ENCODE results near the gene IL17RC. TPM values are rescaled to one million over a fixed set of nuclear protein-coding genes. Genes with fewer than 3 reads are reported as not detected.

The IL17RC gene
- total and polyA plus RNA-seq, 2 of the 8 experiments (the other 6 are each of a cell fraction or from before 2014, with no cell fraction given): 11.8 to 13.0 TPM

GRCh38 chr3:9980251-9980650, 63.4 kb downstream of the IL17RC start:
- Histone ChIP-seq H3K9ac (replicated peaks in 1 of 4; ENCODE audit: extremely low read depth in 1 of 4, low read depth in 3 of 4, low read length in 3 of 4) (no peak overlapping the region), H3K79me1 (ENCODE audit: low read depth, low read length) (peaks cover 2% of the 10 kb centered on the region; the same call in 1 of the 2 replicates), H3K4ac (replicated peaks; ENCODE audit: insufficient read length, low read depth, low read length) (no peak overlapping the region), H2BK120ac (replicated peaks; ENCODE audit: low read depth, low read length) (no peak overlapping the region), H3K18ac (ENCODE audit: extremely low read depth, low read length) (no peak overlapping the region), H4K20me1 (replicated peaks in 1 of 2; ENCODE audit: control insufficient read depth in 1 of 2, insufficient read depth in 2 of 2, low read length in 2 of 2) (peaks cover 0 to 5% of the 10 kb centered on the region in 2 experiments), H3K14ac (ENCODE audit: insufficient read length) (no peak overlapping the region), H3K27ac (ENCODE audit: low read depth, low read length) (no peak overlapping the region), H3K56ac (replicated peaks; ENCODE audit: insufficient read length, low read depth, low read length) (no peak overlapping the region), H4K5ac (ENCODE audit: insufficient read length, low read depth, low read length) (no peak overlapping the region), H2BK20ac (ENCODE audit: low read length) (no peak overlapping the region), H2AFZ (ENCODE audit: low read length) (no peak overlapping the region), H4K91ac (replicated peaks; ENCODE audit: insufficient read length, low read length) (no peak overlapping the region), H3K4me2 (ENCODE audit: insufficient read depth in 1 of 2, low read depth in 2 of 2, low read length in 2 of 2) (no peak overlapping the region), H2BK5ac (ENCODE audit: low read depth, low read length) (no peak overlapping the region), H3K27me3 (replicated peaks in 1 of 4; ENCODE audit: control insufficient read depth in 3 of 4, extremely low read depth in 1 of 4, insufficient read depth in 3 of 4, low read length in 3 of 4) (no peaks in the 10 kb centered on the region), H3K4me3 (ENCODE audit: extremely low read depth in 1 of 4, insufficient read depth in 2 of 4, low read depth in 3 of 4, low read length in 4 of 4) (no peak overlapping the region), H3K36me3 (ENCODE audit: control insufficient read depth in 2 of 4, insufficient read depth in 4 of 4, low read length in 3 of 4) (peaks cover under 1 to 18% (median 2%) of the 10 kb centered on the region in 4 experiments; a peak in 7 of 8 replicates), H3K9me3 (ENCODE audit: insufficient read depth in 2 of 2, low read depth in 1 of 2, low read length in 1 of 2) (no peaks in the 10 kb centered on the region), H3K79me2 (ENCODE audit: control insufficient read depth in 1 of 2, insufficient read depth in 2 of 2, low read length in 2 of 2) (peaks cover 0 to 7% of the 10 kb centered on the region in 2 experiments; a peak in 2 of 4 replicates), H3K4me1 (replicated peaks in 1 of 4; ENCODE audit: control insufficient read depth in 3 of 4, insufficient read depth in 4 of 4, low read length in 3 of 4) (no peaks in the 10 kb centered on the region), H2AK5ac (ENCODE audit: low read depth, low read length) (no peak overlapping the region), H2BK12ac (ENCODE audit: low read depth, low read length) (no peak overlapping the region), H2BK15ac (ENCODE audit: low read length) (no peak overlapping the region), H4K8ac (ENCODE audit: extremely low read depth, insufficient read depth, low read length) (no peak overlapping the region; the same call in 1 of the 2 replicates), H3K23ac (ENCODE audit: insufficient read length) (no peak overlapping the region), H3K23me2 (ENCODE audit: low read depth, low read length) (no peaks in the 10 kb centered on the region)
- ChIA-PET POLR2A (ENCODE audit: partially characterized antibody) (no interaction called here), CTCF (ENCODE audit: partially characterized antibody) (interaction anchor here (0.6 to 4.0 kb wide), 4 partner anchors 14 to 746 kb away, joined by 3 to 21 read pairs (median 4); partner anchors contain the start of gene PRRT3)
- no peak for FAIRE-seq
- WGBS, 2 experiments (ENCODE audit: extremely low coverage in 1 of 2, insufficient coverage in 1 of 2, insufficient read length in 1 of 2, insufficient replicate concordance in 2 of 2, low coverage in 1 of 2, low lambda C conversion rate in 2 of 2, missing lambda C conversion rate in 1 of 2): 86% methylated on average over 2 of the region's 2 CpGs; no CpG with 5 or more reads in 1 of the 2 experiments
- DNase-seq (ENCODE audit: low read depth in 1 of 2, low spot score in 2 of 2): no peak
- TF ChIP-seq CHD1 (IDR thresholded peaks at IDR 0.05; ENCODE audit: low read depth, low read length): no peak

Small RNAs within 50 kb of the gene (small RNA-seq; reads per million reads assigned to genes)
- not detected for gene RNU6-882P (ENCODE audit: insufficient read depth)

Other genes starting within 250 kb of the IL17RC start
- gene CPNE9, start 213.3 kb upstream of the IL17RC start, total RNA-seq (2021; fragmentation: NEBNext Ultra II Directional; extraction: Animal tissue kit (Norgen Biotek cat#: 25700)): 4.4 and 4.8 TPM in 2 replicates
- 6.0 and 7.1 TPM in 2 replicates for gene CPNE9, start 213.3 kb upstream of the IL17RC start, polyA plus RNA-seq (2011; rRNA removed)
- 21.7 and 27.7 TPM in 2 replicates for gene BRPF1, start 185.4 kb upstream of the IL17RC start, total RNA-seq (2021; fragmentation: NEBNext Ultra II Directional; extraction: Animal tissue kit (Norgen Biotek cat#: 25700))
- 11.3 and 16.3 TPM in 2 replicates for gene BRPF1, start 185.4 kb upstream of the IL17RC start, polyA plus RNA-seq (2011; rRNA removed)
- gene OGG1, start 167.1 kb upstream of the IL17RC start, total RNA-seq (2021; fragmentation: NEBNext Ultra II Directional; extraction: Animal tissue kit (Norgen Biotek cat#: 25700)): 29.6 and 31.2 TPM in 2 replicates
- 46.8 and 58.1 TPM in 2 replicates for gene OGG1, start 167.1 kb upstream of the IL17RC start, polyA plus RNA-seq (2011; rRNA removed)
- gene CAMK1, start 147.2 kb upstream of the IL17RC start, total RNA-seq (2021; fragmentation: NEBNext Ultra II Directional; extraction: Animal tissue kit (Norgen Biotek cat#: 25700)): 4.8 and 4.9 TPM in 2 replicates
- gene CAMK1, start 147.2 kb upstream of the IL17RC start, polyA plus RNA-seq (2011; rRNA removed): 5.1 and 5.3 TPM in 2 replicates
- 50.3 and 55.2 TPM in 2 replicates for gene TADA3, start 124.6 kb upstream of the IL17RC start, total RNA-seq (2021; fragmentation: NEBNext Ultra II Directional; extraction: Animal tissue kit (Norgen Biotek cat#: 25700))
- 43.4 and 51.2 TPM in 2 replicates for gene TADA3, start 124.6 kb upstream of the IL17RC start, polyA plus RNA-seq (2011; rRNA removed)
- gene ARPC4, start 124.0 kb upstream of the IL17RC start, total RNA-seq (2021; fragmentation: NEBNext Ultra II Directional; extraction: Animal tissue kit (Norgen Biotek cat#: 25700)): 153 and 154 TPM in 2 replicates
- gene ARPC4, start 124.0 kb upstream of the IL17RC start, polyA plus RNA-seq (2011; rRNA removed): 108 and 138 TPM in 2 replicates
- gene TTLL3, start 106.8 kb upstream of the IL17RC start, total RNA-seq (2021; fragmentation: NEBNext Ultra II Directional; extraction: Animal tissue kit (Norgen Biotek cat#: 25700)): 4.3 and 5.9 TPM in 2 replicates
- 8.9 and 11.4 TPM in 2 replicates for gene TTLL3, start 106.8 kb upstream of the IL17RC start, polyA plus RNA-seq (2011; rRNA removed)
- 63.8 and 68.4 TPM in 2 replicates for gene RPUSD3, start 73.1 kb upstream of the IL17RC start, total RNA-seq (2021; fragmentation: NEBNext Ultra II Directional; extraction: Animal tissue kit (Norgen Biotek cat#: 25700))
- gene RPUSD3, start 73.1 kb upstream of the IL17RC start, polyA plus RNA-seq (2011; rRNA removed): 154 and 164 TPM in 2 replicates
- gene CIDEC, start 36.8 kb upstream of the IL17RC start, total RNA-seq (2021; fragmentation: NEBNext Ultra II Directional; extraction: Animal tissue kit (Norgen Biotek cat#: 25700)): not detected in 2 replicates
- not detected in 2 replicates for gene CIDEC, start 36.8 kb upstream of the IL17RC start, polyA plus RNA-seq (2011; rRNA removed)
- 26.8 and 26.9 TPM in 2 replicates for gene JAGN1, start 26.5 kb upstream of the IL17RC start, total RNA-seq (2021; fragmentation: NEBNext Ultra II Directional; extraction: Animal tissue kit (Norgen Biotek cat#: 25700))
- gene JAGN1, start 26.5 kb upstream of the IL17RC start, polyA plus RNA-seq (2011; rRNA removed): 42.9 and 51.6 TPM in 2 replicates
- 4.4 and 4.9 TPM in 2 replicates for gene IL17RE, start 14.2 kb upstream of the IL17RC start, total RNA-seq (2021; fragmentation: NEBNext Ultra II Directional; extraction: Animal tissue kit (Norgen Biotek cat#: 25700))
- gene IL17RE, start 14.2 kb upstream of the IL17RC start, polyA plus RNA-seq (2011; rRNA removed): 3.4 and 3.8 TPM in 2 replicates
- 12.4 and 12.9 TPM in 2 replicates for gene CRELD1, start 16.7 kb downstream of the IL17RC start, total RNA-seq (2021; fragmentation: NEBNext Ultra II Directional; extraction: Animal tissue kit (Norgen Biotek cat#: 25700))
- gene CRELD1, start 16.7 kb downstream of the IL17RC start, polyA plus RNA-seq (2011; rRNA removed): 15.1 and 19.1 TPM in 2 replicates
- gene PRRT3, start 35.3 kb downstream of the IL17RC start, total RNA-seq (2021; fragmentation: NEBNext Ultra II Directional; extraction: Animal tissue kit (Norgen Biotek cat#: 25700)): 8.4 and 9.2 TPM in 2 replicates
- gene PRRT3, start 35.3 kb downstream of the IL17RC start, polyA plus RNA-seq (2011; rRNA removed): 9.0 and 10.0 TPM in 2 replicates
- gene EMC3, start 69.7 kb downstream of the IL17RC start, total RNA-seq (2021; fragmentation: NEBNext Ultra II Directional; extraction: Animal tissue kit (Norgen Biotek cat#: 25700)): 37.6 and 40.2 TPM in 2 replicates
- gene EMC3, start 69.7 kb downstream of the IL17RC start, polyA plus RNA-seq (2011; rRNA removed): 34.2 and 59.8 TPM in 2 replicates
- gene FANCD2, start 109.3 kb downstream of the IL17RC start, total RNA-seq (2021; fragmentation: NEBNext Ultra II Directional; extraction: Animal tissue kit (Norgen Biotek cat#: 25700)): 74.0 and 77.8 TPM in 2 replicates
- 22.8 and 33.1 TPM in 2 replicates for gene FANCD2, start 109.3 kb downstream of the IL17RC start, polyA plus RNA-seq (2011; rRNA removed)
- gene FANCD2OS, start 191.2 kb downstream of the IL17RC start, total RNA-seq (2021; fragmentation: NEBNext Ultra II Directional; extraction: Animal tissue kit (Norgen Biotek cat#: 25700)): not detected in 2 replicates
- gene FANCD2OS, start 191.2 kb downstream of the IL17RC start, polyA plus RNA-seq (2011; rRNA removed): not detected in 2 replicates
- 134 and 137 TPM in 2 replicates for gene BRK1, start 198.6 kb downstream of the IL17RC start, total RNA-seq (2021; fragmentation: NEBNext Ultra II Directional; extraction: Animal tissue kit (Norgen Biotek cat#: 25700))
- 103 and 164 TPM in 2 replicates for gene BRK1, start 198.6 kb downstream of the IL17RC start, polyA plus RNA-seq (2011; rRNA removed)
- gene VHL, start 224.7 kb downstream of the IL17RC start, total RNA-seq (2021; fragmentation: NEBNext Ultra II Directional; extraction: Animal tissue kit (Norgen Biotek cat#: 25700)): 51.5 and 53.7 TPM in 2 replicates
- gene VHL, start 224.7 kb downstream of the IL17RC start, polyA plus RNA-seq (2011; rRNA removed): 14.0 and 14.5 TPM in 2 replicates
- gene IRAK2, start 247.8 kb downstream of the IL17RC start, total RNA-seq (2021; fragmentation: NEBNext Ultra II Directional; extraction: Animal tissue kit (Norgen Biotek cat#: 25700)): 1.3 and 1.5 TPM in 2 replicates
- gene IRAK2, start 247.8 kb downstream of the IL17RC start, polyA plus RNA-seq (2011; rRNA removed): 1.5 TPM in 2 replicates